H1 (cell line): ENCODE measurements around the gene TMPRSS13. TPM values are rescaled to one million over a fixed set of nuclear protein-coding genes. Genes with fewer than 3 reads are reported as not detected.

Experiments used
- CTCF ChIA-PET: fragments of 300-600 bp; sonication (Branson Sonifier 250); formaldehyde crosslinking; loops from one replicate; lab custom pipeline; 2021; ENCODE audit not compliant: partially characterized antibody; lab: Charles Lee
- POLR2A ChIA-PET: fragments of 300-600 bp; sonication (Branson Sonifier 250); formaldehyde crosslinking; loops from one replicate; lab custom pipeline; 2021; ENCODE audit warnings: inconsistent platforms; ENCODE audit not compliant: partially characterized antibody; lab: Charles Lee
- DNase-seq, 2 experiments: peaks; one replicate each; pipeline versions ENCODE4 v3.0.0 to v3.0.0-alpha.2; 2010 to 2022; ENCODE audit warnings: low spot score in 2 of 2, low read depth in 1 of 2, mixed read lengths in 1 of 2
- FAIRE-seq: peaks from 2 replicates; lab custom pipeline; 2011; peaks lifted over from hg19 to GRCh38; lab: Jason Lieb, UNC
- H2AFZ ChIP-seq: 2 replicates; pipeline ENCODE4 v1.8.1; 2012; ENCODE audit warnings: low read length, inconsistent platforms
- H2AK5ac ChIP-seq: 2 replicates; pipeline ENCODE4 v1.6.1; 2013; ENCODE audit warnings: low read depth, low read length
- H2BK120ac ChIP-seq: replicated peaks from 2 replicates; pipeline ENCODE3; 2013; ENCODE audit warnings: low read depth, low read length, inconsistent platforms
- H2BK12ac ChIP-seq: 2 replicates; pipeline ENCODE4 v1.6.1; 2013; ENCODE audit warnings: low read depth, low read length
- H2BK15ac ChIP-seq: 2 replicates; pipeline ENCODE4 v1.6.1; 2013; ENCODE audit warnings: low read length
- H2BK20ac ChIP-seq: 2 replicates; pipeline ENCODE4 v1.6.1; 2013; ENCODE audit warnings: low read length
- H2BK5ac ChIP-seq: 2 replicates; pipeline ENCODE4 v1.6.1; 2013; ENCODE audit warnings: low read depth, low read length
- H3K14ac ChIP-seq: 2 replicates; pipeline ENCODE4 v1.6.1; 2013; ENCODE audit warnings: inconsistent platforms; ENCODE audit not compliant: insufficient read length
- H3K18ac ChIP-seq: 2 replicates; pipeline ENCODE4 v1.6.1; 2013; ENCODE audit warnings: low read length; ENCODE audit errors: extremely low read depth
- H3K23ac ChIP-seq: 2 replicates; pipeline ENCODE4 v1.6.1; 2013; ENCODE audit warnings: inconsistent platforms; ENCODE audit not compliant: insufficient read length
- H3K23me2 ChIP-seq: 2 replicates; pipeline ENCODE4 v1.6.1; 2013; ENCODE audit warnings: low read depth, low read length
- H3K27ac ChIP-seq: 2 replicates; pipeline ENCODE4 v1.6.1; 2011; ENCODE audit warnings: low read depth, low read length, inconsistent platforms
- H3K27me3 ChIP-seq, 4 experiments: replicated peaks in 1 of 4; 1 replicate in 1 of 4; 2 replicates in 3 of 4; pipeline versions ENCODE4 v1.6.1 to v1.8.1; 2011 to 2013; ENCODE audit warnings: low read length in 3 of 4, mild to moderate bottlenecking in 3 of 4, inconsistent platforms in 2 of 4, mixed read lengths in 2 of 4, moderate library complexity in 1 of 4; ENCODE audit not compliant: control insufficient read depth in 3 of 4, insufficient read depth in 3 of 4; ENCODE audit errors: extremely low read depth in 1 of 4
- H3K36me3 ChIP-seq, 4 experiments: 2 replicates each; pipeline versions ENCODE4 v1.6.1 to v1.8.1; 2011 to 2013; ENCODE audit warnings: mild to moderate bottlenecking in 4 of 4, low read length in 3 of 4, moderate library complexity in 2 of 4, control low read depth in 1 of 4, inconsistent platforms in 1 of 4; ENCODE audit not compliant: insufficient read depth in 4 of 4, control insufficient read depth in 2 of 4
- H3K4ac ChIP-seq: replicated peaks from 2 replicates; pipeline ENCODE3; 2013; ENCODE audit warnings: low read length, low read depth, mixed read lengths, inconsistent platforms; ENCODE audit not compliant: insufficient read length
- H3K4me1 ChIP-seq, 4 experiments: replicated peaks in 1 of 4; 1 replicate in 1 of 4; 2 replicates in 3 of 4; pipeline versions ENCODE4 v1.6.1 to v1.8.1; 2011 to 2013; ENCODE audit warnings: low read length in 3 of 4, inconsistent platforms in 2 of 4, mixed read lengths in 1 of 4; ENCODE audit not compliant: insufficient read depth in 4 of 4, control insufficient read depth in 3 of 4
- H3K4me2 ChIP-seq, 2 experiments: 2 replicates each; pipeline versions ENCODE4 v1.6.1 to v1.8.1; 2011 to 2013; ENCODE audit warnings: low read depth in 2 of 2, low read length in 2 of 2, control low read depth in 1 of 2, inconsistent platforms in 1 of 2, mild to moderate bottlenecking in 1 of 2; ENCODE audit not compliant: insufficient read depth in 1 of 2
- H3K4me3 ChIP-seq, 4 experiments: fragments of 200-600, 300-600 bp in 1 of 4; sonication (generic), shearing (Covaris generic), sonication (Bioruptor Twin) in 1 of 4; 2 replicates each; pipeline versions ENCODE4 v1.5.1 to v1.8.1; 2011 to 2016; ENCODE audit warnings: low read length in 4 of 4, low read depth in 3 of 4, control low read depth in 2 of 4, inconsistent platforms in 2 of 4, mild to moderate bottlenecking in 2 of 4, mixed read lengths in 1 of 4, moderate library complexity in 1 of 4; ENCODE audit not compliant: insufficient read depth in 2 of 4; ENCODE audit errors: extremely low read depth in 1 of 4
- H3K56ac ChIP-seq: replicated peaks from 2 replicates; pipeline ENCODE3; 2013; ENCODE audit warnings: low read depth, mild to moderate bottlenecking, mixed read lengths, low read length, inconsistent platforms; ENCODE audit not compliant: insufficient read length
- H3K79me1 ChIP-seq: 2 replicates; pipeline ENCODE4 v1.6.1; 2013; ENCODE audit warnings: low read depth, low read length, control low read depth
- H3K79me2 ChIP-seq, 2 experiments: 2 replicates each; pipeline versions ENCODE4 v1.6.1 to v1.8.1; 2012 to 2013; ENCODE audit warnings: low read length in 2 of 2, mild to moderate bottlenecking in 2 of 2, inconsistent platforms in 1 of 2; ENCODE audit not compliant: insufficient read depth in 2 of 2, control insufficient read depth in 1 of 2
- H3K9ac ChIP-seq, 4 experiments: replicated peaks in 1 of 4; 1 replicate in 1 of 4; 2 replicates in 3 of 4; pipeline versions ENCODE4 v1.6.1 to v1.8.1; 2011 to 2013; ENCODE audit warnings: low read depth in 3 of 4, low read length in 3 of 4, control low read depth in 2 of 4, mild to moderate bottlenecking in 2 of 4, moderate library complexity in 2 of 4, inconsistent platforms in 1 of 4; ENCODE audit errors: extremely low read depth in 1 of 4
- H3K9me3 ChIP-seq, 2 experiments: 2 replicates each; pipeline versions ENCODE4 v1.6.1 to v1.8.1; 2012 to 2013; ENCODE audit warnings: mild to moderate bottlenecking in 2 of 2, moderate library complexity in 2 of 2, control low read depth in 1 of 2, inconsistent platforms in 1 of 2, low read depth in 1 of 2, low read length in 1 of 2, mixed read lengths in 1 of 2; ENCODE audit not compliant: insufficient read depth in 2 of 2
- H4K20me1 ChIP-seq, 2 experiments: replicated peaks in 1 of 2; 2 replicates each; pipeline versions ENCODE3 to v1.8.1; 2011 to 2013; ENCODE audit warnings: inconsistent platforms in 2 of 2, low read length in 2 of 2, mild to moderate bottlenecking in 1 of 2; ENCODE audit not compliant: insufficient read depth in 2 of 2, control insufficient read depth in 1 of 2
- H4K5ac ChIP-seq: 2 replicates; pipeline ENCODE4 v1.6.1; 2013; ENCODE audit warnings: low read length, low read depth, mixed read lengths, inconsistent platforms; ENCODE audit not compliant: insufficient read length
- H4K8ac ChIP-seq: 2 replicates; pipeline ENCODE4 v1.8.0; 2013; ENCODE audit warnings: mild to moderate bottlenecking, moderate library complexity, low read length, inconsistent platforms; ENCODE audit not compliant: insufficient read depth; ENCODE audit errors: extremely low read depth
- H4K91ac ChIP-seq: replicated peaks from 2 replicates; pipeline ENCODE3; 2013; ENCODE audit warnings: low read length, mixed read lengths, inconsistent platforms; ENCODE audit not compliant: insufficient read length
- PHF8 ChIP-seq: fragments of 200-600 bp; sonication (generic); conservative IDR thresholded peaks from 2 replicates; pipeline ENCODE4 v1.7.1; 2012; ENCODE audit warnings: low read depth, mild to moderate bottlenecking, inconsistent platforms, low read length, moderate library complexity
- TEAD4 ChIP-seq: IDR thresholded peaks from 2 replicates; pipeline ENCODE4 v1.6.1; 2012; ENCODE audit warnings: low read depth, low read length, inconsistent platforms, mixed read lengths
- WGBS, 2 experiments: shearing (Covaris generic) in 1 of 2; methylation state at CpG; one replicate each; pipeline versions ENCODE4 v1.1.6 to v1.1.7; 2013 to 2015; ENCODE audit warnings: low lambda C conversion rate in 2 of 2, mixed read lengths in 2 of 2, inconsistent platforms in 1 of 2, low coverage in 1 of 2, missing lambda C conversion rate in 1 of 2; ENCODE audit not compliant: insufficient replicate concordance in 2 of 2, insufficient coverage in 1 of 2, insufficient read length in 1 of 2; ENCODE audit errors: extremely low coverage in 1 of 2, missing lambda C conversion rate in 1 of 2; 5-methylcytosine and 5-hydroxymethylcytosine counted together
- polyA plus RNA-seq, 7 experiments: library from polyadenylated mRNA; depleted of rRNA in 3 of 7; stranded (reverse) in 5 of 7; unstranded in 2 of 7; fragments of >200 nt in 5 of 7; fragments of 200-250 nt in 2 of 7; gene quantifications; 1 replicate in 5 of 7; 2 replicates in 1 of 7; 4 replicates in 1 of 7; pipeline versions ENCODE4 v1.2.1 to v1.2.3, GENCODE V29; 2011 to 2013; ENCODE audit warnings: missing spikeins in 2 of 7, mixed read lengths in 2 of 7
- total RNA-seq: library from RNA; stranded (reverse); fragmentation: NEBNext Ultra II Directional; extraction: Animal tissue kit (Norgen Biotek cat#: 25700); gene quantifications from 2 replicates; pipeline ENCODE4 v1.2.1, GENCODE V29; 2021

The TMPRSS13 gene
- total and polyA plus RNA-seq, 2 of the 8 experiments (the other 6 are each of a cell fraction or from before 2014, with no cell fraction given), result 0.61 to 0.79 TPM

GRCh38 chr11:117882311-117882905, 46.8 kb downstream of the TMPRSS13 start:
- Histone ChIP-seq H3K9me3 (no peaks in the 10 kb centered on the region), H3K18ac (no peak overlapping the region), H3K23ac (no peak overlapping the region), H2BK15ac (no peak overlapping the region), H3K36me3 (no peaks in the 10 kb centered on the region), H3K27me3 (peaks cover 0 to 12% (median 2%) of the 10 kb centered on the region in 4 experiments; a peak in 4 of 7 replicates), H3K4me3 (no peak overlapping the region), H3K14ac (no peak overlapping the region), H3K9ac (no peak overlapping the region), H2AK5ac (no peak overlapping the region), H4K5ac (no peak overlapping the region), H3K4me1 (peaks cover under 1 to 18% (median 4%) of the 10 kb centered on the region in 4 experiments; a peak in 6 of 7 replicates), H2BK20ac (no peak overlapping the region), H4K91ac (no peak overlapping the region), H3K79me1 (no peaks in the 10 kb centered on the region), H3K23me2 (no peaks in the 10 kb centered on the region), H3K4ac (no peak overlapping the region), H2BK12ac (no peak overlapping the region), H2BK120ac (no peak overlapping the region), H3K4me2 (no peak overlapping the region; a peak in 1 of 4 replicates), H2AFZ (no peak overlapping the region), H4K20me1 (no peaks in the 10 kb centered on the region), H4K8ac (no peak overlapping the region), H3K79me2 (no peaks in the 10 kb centered on the region), H3K27ac (no peak overlapping the region), H3K56ac (no peak overlapping the region), H2BK5ac (no peak overlapping the region)
- DNase-seq (no peak), FAIRE-seq (no peak)
- TF ChIP-seq PHF8 (no peak), TEAD4 (no peak)
- POLR2A ChIA-PET, result no interaction called here
- CTCF ChIA-PET, result interaction anchor here (0.6 to 4.0 kb wide), 7 partner anchors 22 to 64 kb away, joined by 3 to 32 read pairs (median 4); no protein-coding TSS in a partner anchor
- WGBS, 2 experiments, result 78% methylated on average over 11 of the region's 11 CpGs; no CpG with 5 or more reads in 1 of the 2 experiments
